HG03378 (cell line): Measurements from ENCODE around the gene SMAD5.
A peak's percentile ranks its signal among the peaks of the same experiment; 100 is the strongest.

Experiments used
- ATAC-seq: cut with Tn5 transposase; IDR thresholded peaks from one replicate; pipeline ENCODE4 v1.9.1; 2021; ENCODE audit warnings: mild to moderate bottlenecking, moderate library complexity; ENCODE audit not compliant: unreplicated experiment

Gene SMAD5

DNA sequence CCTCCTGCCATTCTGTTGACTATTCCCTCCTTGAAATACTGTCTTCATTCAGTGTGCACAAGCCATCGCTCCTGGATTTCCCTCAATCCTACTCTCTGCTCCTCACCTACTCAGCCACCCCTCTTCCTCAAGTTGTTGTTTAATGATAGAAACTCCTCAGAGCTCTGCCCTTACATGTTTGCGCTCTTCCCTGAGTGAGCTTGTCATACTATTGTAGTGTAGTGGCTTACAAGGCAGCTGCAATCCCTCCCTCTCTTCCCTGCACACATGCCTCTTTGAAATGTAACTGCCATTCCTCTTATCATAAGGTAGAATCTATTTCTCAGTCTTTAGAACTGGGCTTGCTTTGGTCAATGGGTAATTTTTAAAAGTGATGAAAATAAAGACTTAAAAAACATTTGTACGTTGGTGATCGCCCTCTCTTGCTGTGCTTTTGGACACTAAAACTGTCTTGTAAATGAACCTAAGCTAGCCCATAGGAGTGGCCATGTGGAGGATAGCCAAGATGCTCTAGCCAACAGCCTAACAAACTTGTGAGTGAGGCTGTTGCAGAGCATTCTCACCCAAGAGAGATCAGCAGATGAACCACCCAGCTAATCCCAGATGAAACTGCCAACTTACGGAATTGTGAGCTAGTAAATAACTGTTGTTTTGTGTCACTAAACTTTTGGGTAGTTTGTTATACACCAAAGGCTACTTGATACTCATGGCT, 18.1 kb upstream of the SMAD5 start:
- ATAC-seq: no peak

DNA sequence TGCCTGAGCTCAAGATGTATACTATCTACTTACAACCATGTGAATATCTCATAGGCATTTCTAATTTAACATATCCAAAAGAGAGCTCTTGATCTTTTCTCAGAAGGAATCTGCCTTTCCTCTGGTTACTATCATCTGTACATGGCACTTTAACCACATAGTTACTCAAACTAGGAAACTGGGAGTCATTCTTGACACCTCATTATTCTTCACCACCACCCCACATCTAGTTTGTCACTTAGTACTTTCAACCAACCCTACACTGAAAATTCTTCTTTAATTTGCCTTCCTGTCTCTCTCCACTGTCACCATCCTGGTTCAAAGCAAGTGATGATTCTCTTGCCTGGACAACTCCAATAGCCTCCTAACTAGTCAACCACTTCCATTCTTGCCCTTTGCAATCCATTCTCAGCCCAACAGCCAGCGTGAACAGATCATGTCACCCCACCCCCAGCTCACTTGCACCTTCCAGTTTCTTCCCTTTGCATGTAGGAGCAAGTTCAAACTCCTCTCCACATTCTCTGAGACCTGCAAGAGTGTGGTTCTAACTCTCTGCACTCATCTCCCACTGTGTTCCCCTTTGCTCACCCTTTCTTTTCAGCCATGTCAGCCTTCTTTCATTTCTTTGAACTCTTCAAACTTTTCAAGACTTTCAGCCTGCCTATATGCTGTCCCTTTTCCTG, 17.3 kb upstream of the SMAD5 start:
- no peak for ATAC-seq

DNA sequence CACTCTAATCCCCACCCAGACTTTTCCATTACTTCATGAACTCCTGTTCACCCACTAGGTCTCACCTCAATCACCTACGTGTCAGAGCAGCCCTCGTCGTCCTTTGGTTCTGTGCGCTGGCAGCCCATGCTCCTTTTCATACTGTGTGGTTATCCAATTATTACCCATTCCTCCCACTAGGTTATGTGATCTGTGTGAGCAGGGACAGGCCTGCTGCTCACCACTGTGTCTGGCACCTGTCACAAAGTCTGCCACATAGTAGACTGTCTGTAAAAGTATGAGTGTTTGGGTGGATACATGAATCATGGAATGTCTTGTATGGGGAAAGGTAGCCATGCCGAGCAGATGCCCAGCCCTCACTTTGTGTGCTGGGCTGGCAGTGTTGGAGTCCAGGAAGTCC, 12.1 kb upstream of the SMAD5 start:
- ATAC-seq: no peak

- ATAC-seq: no peak
Measured at GRCh38 chr5:136123236-136123768, 9.3 kb upstream of the SMAD5 start.

DNA sequence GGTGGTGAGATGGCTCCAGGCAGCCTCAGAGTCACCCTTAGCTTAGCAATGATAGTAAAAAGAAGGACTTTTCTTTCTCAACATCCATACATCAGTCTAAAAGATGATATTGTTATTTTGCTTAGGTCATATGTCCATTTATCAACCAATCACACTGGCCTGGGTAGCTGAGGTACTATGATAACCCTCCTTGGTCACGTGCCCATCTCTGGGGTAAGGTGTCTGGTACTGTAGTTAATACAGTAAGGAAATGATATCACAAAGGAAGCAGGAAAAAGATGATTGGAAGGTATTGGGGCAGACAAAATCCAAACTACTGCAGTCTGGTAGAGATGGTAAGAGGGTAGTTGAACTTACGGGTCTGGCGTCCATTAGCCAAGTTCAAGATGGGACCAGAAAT, 5.1 kb upstream of the SMAD5 start:
- ATAC-seq: no peak

DNA sequence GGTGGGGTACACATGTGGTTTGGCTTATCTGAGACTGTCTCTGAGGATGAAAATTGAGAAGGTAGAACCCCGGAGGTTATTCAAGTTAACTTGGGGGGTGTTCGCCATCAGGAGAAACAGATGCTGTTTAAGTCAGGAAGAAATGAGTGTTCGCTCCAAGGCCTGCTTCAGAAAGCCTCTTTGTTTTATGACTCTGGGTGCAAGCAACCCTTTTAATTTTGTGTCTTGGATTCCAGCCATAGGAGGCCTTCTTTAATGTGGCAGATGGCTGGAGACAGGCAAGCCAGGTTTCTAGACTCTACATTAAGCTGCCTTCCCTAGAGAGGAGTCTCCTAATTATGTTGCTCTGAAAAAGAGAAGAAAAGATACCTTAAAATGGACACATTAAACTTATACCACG, 4.2 kb upstream of the SMAD5 start:
- ATAC-seq: no peak

GRCh38 chr5:136129445-136129844, 3.2 kb upstream of the SMAD5 start:
- ATAC-seq: no peak

DNA sequence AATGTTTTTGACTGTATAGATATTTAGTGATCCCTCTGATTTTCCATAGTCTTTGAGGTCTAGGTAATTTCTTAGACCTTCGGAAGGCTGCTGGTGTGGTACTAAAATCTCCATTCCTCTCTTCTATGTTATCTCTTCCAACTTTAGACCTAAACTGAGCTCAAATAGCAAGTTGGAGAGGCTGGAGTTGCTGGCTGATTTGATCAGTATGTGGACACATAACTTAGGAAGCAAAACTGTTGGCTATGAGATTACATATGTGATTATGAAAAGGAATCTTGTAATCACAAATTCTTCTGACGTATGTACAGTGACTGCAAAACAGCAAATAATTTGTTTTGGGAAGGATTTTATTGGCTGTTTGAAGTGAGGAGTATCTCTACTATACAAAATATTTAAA, 2.1 kb upstream of the SMAD5 start:
- ATAC-seq: no peak

DNA sequence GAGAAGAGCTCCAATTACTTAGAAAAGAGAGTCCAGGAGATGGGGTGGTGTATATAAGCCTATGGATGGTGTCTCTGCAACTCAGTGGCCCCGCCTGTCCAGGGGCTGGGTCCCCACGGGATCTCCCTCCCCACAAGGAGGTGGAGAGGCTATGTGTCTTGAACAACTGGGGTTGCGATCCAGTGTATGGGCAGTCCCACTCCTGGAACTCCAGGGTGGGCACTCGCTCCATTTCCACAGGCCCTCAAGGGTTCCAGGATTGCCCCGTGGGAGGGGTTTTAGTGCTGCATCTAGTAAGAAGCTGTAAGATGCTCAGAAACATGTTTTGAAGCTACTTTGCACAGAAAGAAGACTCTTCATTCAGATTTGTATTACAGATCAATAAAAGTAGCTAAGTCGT, 558 bp upstream of the SMAD5 start:
- peak; percentile 13 for ATAC-seq

GRCh38 chr5:136133222-136133921, 727 bp downstream of the SMAD5 start:
- peak; percentile 38 for ATAC-seq

- no peak for ATAC-seq
Measured at GRCh38 chr5:136133922-136134379, 1.3 kb downstream of the SMAD5 start.

- ATAC-seq: no peak
Measured at GRCh38 chr5:136134653-136135052, 2.0 kb downstream of the SMAD5 start.

DNA sequence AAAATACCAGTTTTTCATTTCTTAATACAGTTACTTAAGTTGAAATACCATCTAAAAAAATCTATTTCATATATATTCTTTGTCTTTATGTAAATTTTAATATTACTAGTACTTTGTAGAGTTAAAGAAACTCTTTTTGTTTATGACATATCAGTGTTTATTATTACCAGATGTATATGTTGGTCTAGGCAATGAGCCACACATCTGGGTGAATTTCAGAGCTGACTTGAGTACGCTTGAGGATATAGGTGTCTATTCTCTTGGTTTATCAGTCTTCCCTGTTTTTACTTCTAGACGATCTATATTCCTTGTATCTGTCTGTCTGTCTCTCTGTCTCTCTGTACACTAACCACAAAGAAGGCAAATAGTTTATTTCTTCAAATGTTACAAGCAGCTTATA, 2.9 kb downstream of the SMAD5 start:
- ATAC-seq: no peak

- no peak for ATAC-seq
Measured at GRCh38 chr5:136137497-136138220, 5.0 kb downstream of the SMAD5 start.

DNA sequence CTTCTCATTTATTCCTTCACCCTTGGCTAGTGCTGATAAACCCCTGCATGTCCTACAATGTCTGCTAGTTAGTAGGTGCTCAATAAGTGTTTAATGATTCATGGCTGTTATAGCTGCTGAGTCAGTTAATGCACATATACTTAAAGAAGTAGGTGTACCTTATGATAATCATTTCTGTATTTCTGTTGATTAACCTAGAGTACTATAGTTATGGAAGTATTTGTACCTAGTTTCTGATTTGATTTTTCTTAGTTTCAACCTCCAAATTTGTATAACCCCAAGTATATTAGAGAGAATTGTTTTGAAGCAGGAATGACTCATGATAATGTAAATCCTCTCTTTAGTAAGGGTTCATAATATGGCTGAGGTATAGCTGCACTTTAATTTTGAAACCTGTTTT, 8.9 kb downstream of the SMAD5 start:
- ATAC-seq: peak; percentile 91

GRCh38 chr5:136143312-136143711, 10.7 kb downstream of the SMAD5 start:
- no peak for ATAC-seq

- no peak for ATAC-seq
Measured at GRCh38 chr5:136143763-136144162, 11.1 kb downstream of the SMAD5 start.

DNA sequence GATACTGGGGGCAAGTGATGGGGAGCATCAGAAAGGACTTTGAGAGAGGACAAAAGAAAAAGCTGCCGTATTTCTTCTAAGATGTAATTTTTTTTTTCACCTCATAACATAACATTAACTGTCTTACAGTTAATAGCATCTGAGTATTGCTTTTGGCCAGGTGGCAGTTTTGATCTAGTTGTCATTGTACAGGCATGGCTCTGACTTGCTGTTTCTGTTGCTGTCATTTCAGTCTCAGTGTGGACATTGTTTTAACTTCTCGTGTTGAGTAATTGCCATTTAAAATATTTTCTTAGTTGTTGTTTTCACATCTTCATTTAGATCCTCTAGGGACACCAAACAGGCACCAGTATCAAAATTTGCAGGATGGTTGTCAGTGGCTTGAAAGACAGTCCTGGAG, 12.4 kb downstream of the SMAD5 start:
- ATAC-seq: peak; percentile 41

DNA sequence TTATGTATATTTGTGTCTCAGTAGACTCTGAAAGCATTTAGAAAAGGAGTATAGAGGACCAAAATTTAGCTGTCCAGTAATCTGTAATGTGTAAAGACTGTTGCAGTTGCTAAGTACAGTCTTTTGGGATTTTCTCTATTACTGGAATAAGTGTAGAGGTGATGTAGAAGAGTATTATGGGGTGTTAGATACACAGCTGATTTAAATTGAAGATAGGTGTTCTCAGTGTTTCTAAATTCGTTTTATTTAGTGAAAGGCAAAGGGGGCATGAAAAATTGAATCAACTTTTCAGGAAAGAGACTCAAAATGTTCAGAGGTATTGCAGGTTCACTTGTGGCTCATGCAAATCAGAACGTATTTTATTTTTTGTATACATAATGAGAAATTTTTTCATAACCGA, 13.6 kb downstream of the SMAD5 start:
- ATAC-seq: no peak

- no peak for ATAC-seq
Measured at GRCh38 chr5:136147632-136148031, 15.0 kb downstream of the SMAD5 start.

- no peak for ATAC-seq
Measured at GRCh38 chr5:136149891-136150290, 17.2 kb downstream of the SMAD5 start.
